ENCODE measurements around the gene MSANTD2. TPM values are rescaled to one million over a fixed set of nuclear protein-coding genes. Genes with fewer than 3 reads are reported as not detected.

The MSANTD2 gene
- total RNA-seq, 4 donors from 2014 or later = 19.8 to 32.8 (median 23.5) TPM

- Histone ChIP-seq H3K27ac (no peak overlapping the region), H3K4me3 (no peak overlapping the region), H3K36me3 (no peaks in the 10 kb centered on the region), H3K4me1 (peaks cover 0 to 4% (median 0%) of the 10 kb centered on the region in 4 donors), H3K9me3 (no peaks in the 10 kb centered on the region), H3K27me3 (peaks cover 0 to 15% of the 10 kb centered on the region in 2 donors)
- DNase-seq (ENCODE audit: low spot score in 2 of 2) = no peak
- WGBS, 2 donors = 98 to 100% methylated on average over 2 of the region's 2 CpGs
- TF ChIP-seq POLR2A (IDR thresholded peaks at IDR 0.05) (no peak), CTCF (IDR thresholded peaks at IDR 0.05) (no peak), EP300 (IDR thresholded peaks at IDR 0.05) (no peak)
These were observed 31.7 kb upstream of the MSANTD2 start for GRCh38 chr11:124831897-124832296.

DNA sequence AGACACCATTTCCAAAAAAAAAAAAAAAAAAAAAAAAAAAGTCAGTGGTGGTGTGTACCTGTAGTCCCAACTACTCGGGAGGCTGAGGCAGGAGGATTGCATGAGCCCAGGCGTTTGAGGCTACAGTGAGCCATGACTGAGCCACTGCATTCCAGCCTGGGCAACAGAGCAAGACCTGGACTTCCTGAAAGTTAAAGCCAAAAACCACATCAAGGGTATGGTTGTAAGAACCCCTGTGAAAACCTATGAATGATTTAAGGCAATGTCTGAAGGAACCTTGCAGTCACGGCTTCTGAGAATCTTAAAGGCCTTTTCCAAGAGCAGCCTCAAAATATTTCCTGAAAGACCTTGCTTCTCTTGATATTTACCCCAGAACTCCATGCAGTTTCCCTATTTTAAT lies 30.5 kb upstream of the MSANTD2 start:
- WGBS, 2 donors = 86 to 87% methylated on average over 3 of the region's 3 CpGs

DNA sequence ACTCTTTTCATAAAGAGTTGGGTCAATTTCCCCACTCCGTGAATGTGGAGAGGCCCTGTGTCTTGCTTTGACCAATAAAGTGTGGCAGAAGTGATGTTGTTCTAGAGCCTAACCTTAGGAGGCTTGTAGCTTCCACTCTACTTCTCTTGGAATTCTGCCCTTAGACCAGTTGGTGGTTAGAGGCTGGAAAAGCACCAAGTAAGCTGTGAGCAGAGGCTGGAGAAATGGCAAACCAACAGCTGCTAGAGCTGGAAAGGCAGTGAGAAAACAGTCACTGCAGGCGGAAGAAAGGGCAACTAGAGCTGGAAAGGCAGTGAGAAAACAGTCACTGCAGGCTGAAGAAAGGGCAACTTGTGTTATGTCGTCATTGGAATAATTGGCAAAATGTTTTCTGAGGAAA lies 29.8 kb upstream of the MSANTD2 start:
- H3K27ac ChIP-seq = no peak overlapping the region
- H3K4me3 ChIP-seq = no peak overlapping the region
- H3K9me3 ChIP-seq = no peaks in the 10 kb centered on the region
- WGBS, 2 donors = 53 to 63% methylated on average over 3 of the region's 3 CpGs
- no peak for DNase-seq (ENCODE audit: low spot score in 2 of 2)
- TF ChIP-seq POLR2A (IDR thresholded peaks at IDR 0.05) (no peak), EP300 (IDR thresholded peaks at IDR 0.05) (no peak), CTCF (IDR thresholded peaks at IDR 0.05) (no peak)
- H3K27me3 ChIP-seq = peaks cover 0 to 21% of the 10 kb centered on the region in 2 donors
- H3K36me3 ChIP-seq = no peaks in the 10 kb centered on the region
- H3K4me1 ChIP-seq = no peaks in the 10 kb centered on the region

More for the DNA sequence above, 30.5 kb upstream of the MSANTD2 start:
- no peaks in the 10 kb centered on the region for H3K9me3 ChIP-seq
- DNase-seq (ENCODE audit: low spot score in 2 of 2) = no peak
- TF ChIP-seq CTCF (IDR thresholded peaks at IDR 0.05) (no peak), EP300 (IDR thresholded peaks at IDR 0.05) (no peak), POLR2A (IDR thresholded peaks at IDR 0.05) (no peak)
- no peak overlapping the region for H3K4me3 ChIP-seq
- H3K27ac ChIP-seq = no peak overlapping the region
- H3K27me3 ChIP-seq = peaks cover 0 to 21% of the 10 kb centered on the region in 2 donors
- H3K4me1 ChIP-seq = no peaks in the 10 kb centered on the region
- no peaks in the 10 kb centered on the region for H3K36me3 ChIP-seq

GRCh38 chr11:124825876-124826275 lies 25.7 kb upstream of the MSANTD2 start:
- TF ChIP-seq POLR2A (IDR thresholded peaks at IDR 0.05) = no peak
- TF ChIP-seq EP300 (IDR thresholded peaks at IDR 0.05) = no peak
- no peak for TF ChIP-seq CTCF (IDR thresholded peaks at IDR 0.05)
- no peak for DNase-seq (ENCODE audit: low spot score in 2 of 2)
- H3K36me3 ChIP-seq = no peaks in the 10 kb centered on the region
- H3K27ac ChIP-seq = no peak overlapping the region
- no peaks in the 10 kb centered on the region for H3K9me3 ChIP-seq
- WGBS, 2 donors = 62 to 74% methylated on average over 3 of the region's 3 CpGs
- H3K27me3 ChIP-seq = peaks cover 0 to 14% of the 10 kb centered on the region in 2 donors
- no peak overlapping the region for H3K4me3 ChIP-seq
- H3K4me1 ChIP-seq = no peaks in the 10 kb centered on the region

GRCh38 chr11:124823512-124824376 lies 23.5 kb upstream of the MSANTD2 start:
- H3K4me1 ChIP-seq = no peaks in the 10 kb centered on the region
- WGBS, 2 donors = 45 to 60% methylated on average over 8 of the region's 8 CpGs
- DNase-seq (ENCODE audit: low spot score in 2 of 2) = no peak
- H3K9me3 ChIP-seq = no peaks in the 10 kb centered on the region
- peaks cover 0 to 23% of the 10 kb centered on the region in 2 donors for H3K27me3 ChIP-seq
- no peak overlapping the region for H3K4me3 ChIP-seq
- TF ChIP-seq EP300 (IDR thresholded peaks at IDR 0.05) (no peak), POLR2A (IDR thresholded peaks at IDR 0.05) (no peak), CTCF (IDR thresholded peaks at IDR 0.05) (no peak)
- no peaks in the 10 kb centered on the region for H3K36me3 ChIP-seq
- no peak overlapping the region for H3K27ac ChIP-seq
